PC-9 (cell line): ENCODE data around the gene PDE4B. TPM values are rescaled to one million over a fixed set of nuclear protein-coding genes. Genes with fewer than 3 reads are reported as not detected.

Experiments used
- BruUV-seq: library from RNA; stranded (reverse); fragments of 400-500 nt; replicated peaks from 2 replicates; lab custom pipeline; 2021; lab: Mats Ljungman, UMichigan
- CTCF ChIA-PET: fragments of 300-600 bp; sonication (Branson Sonifier 250); formaldehyde crosslinking; loops from one replicate; lab custom pipeline; 2022; ENCODE audit warnings: antibody characterized with exemption; lab: Charles Lee
- POLR2A ChIA-PET: fragments of 300-600 bp; sonication (Branson Sonifier 250); formaldehyde crosslinking; loops from one replicate; lab custom pipeline; 2022; ENCODE audit warnings: antibody characterized with exemption; ENCODE audit not compliant: unreplicated experiment; lab: Charles Lee
- DNase-seq, 2 experiments: peaks; one replicate each; pipeline versions ENCODE4 v3.0.0 to v3.0.0-alpha.2; 2015 to 2022; ENCODE audit warnings: mixed read lengths in 1 of 2
- H2AFZ ChIP-seq: fragments of 200-600 bp; sonication (generic); 2 replicates; pipeline ENCODE4 v1.8.1; 2017; ENCODE audit warnings: antibody characterized with exemption
- H3F3A ChIP-seq: fragments of 200-600 bp; sonication (generic); 2 replicates; pipeline ENCODE4 v1.8.1; 2017; ENCODE audit warnings: antibody characterized with exemption, mild to moderate bottlenecking, low read depth; ENCODE audit not compliant: insufficient read depth
- H3K27ac ChIP-seq: fragments of 200-600 bp; sonication (generic); 2 replicates; pipeline ENCODE4 v1.6.1; 2016; ENCODE audit warnings: mixed run types
- H3K27me3 ChIP-seq: fragments of 200-600 bp; sonication (generic); 2 replicates; pipeline ENCODE4 v1.6.1; 2016; ENCODE audit warnings: low read depth, mixed run types; ENCODE audit not compliant: insufficient read depth
- H3K36me3 ChIP-seq: fragments of 200-600 bp; sonication (generic); 2 replicates; pipeline ENCODE4 v1.6.1; 2016; ENCODE audit warnings: low read depth, mixed run types
- H3K4me1 ChIP-seq: fragments of 200-600 bp; sonication (generic); replicated peaks from 2 replicates; pipeline ENCODE4 v1.6.1; 2016; ENCODE audit warnings: mixed run types; ENCODE audit not compliant: insufficient read depth
- H3K4me2 ChIP-seq: fragments of 200-600 bp; sonication (generic); 2 replicates; pipeline ENCODE4 v1.6.1; 2017; ENCODE audit warnings: mixed run types
- H3K4me3 ChIP-seq: fragments of 200-600 bp; sonication (generic); 2 replicates; pipeline ENCODE4 v1.6.1; 2016; ENCODE audit warnings: mixed run types
- H3K79me2 ChIP-seq: fragments of 200-600 bp; sonication (generic); 2 replicates; pipeline ENCODE4 v1.6.1; 2017; ENCODE audit warnings: low read depth, mixed run types
- H3K9me2 ChIP-seq: fragments of 200-600 bp; sonication (generic); 2 replicates; pipeline ENCODE4 v1.8.1; 2017; ENCODE audit warnings: mild to moderate bottlenecking; ENCODE audit not compliant: insufficient read depth
- H3K9me3 ChIP-seq: fragments of 200-600 bp; sonication (generic); 2 replicates; pipeline ENCODE4 v1.8.1; 2016; ENCODE audit warnings: low read depth; ENCODE audit not compliant: insufficient read depth
- H4K20me1 ChIP-seq: fragments of 200-600 bp; sonication (generic); 2 replicates; pipeline ENCODE4 v1.8.1; 2017; ENCODE audit not compliant: insufficient read depth
- CTCF ChIP-seq: fragments of 200-600 bp; sonication (generic); conservative IDR thresholded peaks from 2 replicates; pipeline ENCODE4 v1.6.1; 2017; ENCODE audit warnings: mixed run types, antibody characterized with exemption, mild to moderate bottlenecking, moderate library complexity
- EZH2 ChIP-seq: fragments of 200-600 bp; sonication (generic); IDR thresholded peaks from 2 replicates; pipeline ENCODE4 v1.8.0; 2017; ENCODE audit warnings: antibody characterized with exemption, low read depth
- intact Hi-C: fragments of 100-400 bp; cut with micrococcal nuclease; formaldehyde crosslinking; loops from one replicate; pipeline ENCODE4 v1.10.0; 2022; ENCODE audit not compliant: unreplicated experiment
- total RNA-seq: library from RNA; stranded (reverse); gene quantifications from 2 replicates; pipeline ENCODE4 v1.2.3, GENCODE V29; 2021

Gene PDE4B
- total RNA-seq, 1 experiment from 2014 or later: 1.3 TPM

- no peak overlapping the region for H3K27ac ChIP-seq
- no peaks in the 10 kb centered on the region for H3F3A ChIP-seq
- H2AFZ ChIP-seq: no peak overlapping the region
- no peaks in the 10 kb centered on the region for H3K9me2 ChIP-seq
- no peaks in the 10 kb centered on the region for H3K27me3 ChIP-seq
- intact Hi-C loops: loop anchor here (5.0 to 10.0 kb wide), 2 partner anchors 261 to 734 kb away; no protein-coding TSS in a partner anchor
- H3K4me3 ChIP-seq: no peak overlapping the region
- no peak overlapping the region for H3K4me2 ChIP-seq
- H3K4me1 ChIP-seq: no peaks in the 10 kb centered on the region
- TF ChIP-seq CTCF (no peak), EZH2 (no peak)
- no peaks in the 10 kb centered on the region for H4K20me1 ChIP-seq
- no TSS peak for BruUV-seq
- ChIA-PET CTCF (no interaction called here), POLR2A (interaction anchor here (0.7 kb wide), 1 partner anchor 244 kb away, joined by 6 read pairs; no protein-coding TSS in a partner anchor)
- no peak for DNase-seq
- H3K36me3 ChIP-seq: no peaks in the 10 kb centered on the region
- no peaks in the 10 kb centered on the region for H3K79me2 ChIP-seq
- no peaks in the 10 kb centered on the region for H3K9me3 ChIP-seq
Observed at GRCh38 chr1:65948609-65949229, 156.0 kb downstream of the PDE4B start.

GRCh38 chr1:65949230-65949626, 156.5 kb downstream of the PDE4B start:
- Histone ChIP-seq H3K4me2 (no peak overlapping the region), H3K36me3 (no peaks in the 10 kb centered on the region), H3K27me3 (no peaks in the 10 kb centered on the region), H3F3A (no peaks in the 10 kb centered on the region), H3K27ac (no peak overlapping the region), H3K9me3 (no peaks in the 10 kb centered on the region), H4K20me1 (no peaks in the 10 kb centered on the region), H3K4me3 (no peak overlapping the region), H3K79me2 (no peaks in the 10 kb centered on the region), H2AFZ (no peak overlapping the region), H3K4me1 (no peaks in the 10 kb centered on the region), H3K9me2 (no peaks in the 10 kb centered on the region)
- TF ChIP-seq EZH2: no peak
- no peak for TF ChIP-seq CTCF
- no peak for DNase-seq
- no TSS peak for BruUV-seq
- intact Hi-C loops: loop anchor here (5.0 to 10.0 kb wide), 2 partner anchors 262 to 734 kb away; no protein-coding TSS in a partner anchor
- ChIA-PET POLR2A (interaction anchor here (0.7 kb wide), 1 partner anchor 244 kb away, joined by 6 read pairs; no protein-coding TSS in a partner anchor), CTCF (no interaction called here)

- POLR2A ChIA-PET: no interaction called here
- intact Hi-C loops: loop anchor here (5.0 to 10.0 kb wide), 3 partner anchors 263 to 885 kb away; no protein-coding TSS in a partner anchor
- no TSS peak for BruUV-seq
Observed at GRCh38 chr1:65949933-65950332, 157.2 kb downstream of the PDE4B start.

More at GRCh38 chr1:65949933-65950332, 157.2 kb downstream of the PDE4B start:
- DNase-seq: no peak
- Histone ChIP-seq H3K27ac (no peak overlapping the region), H3K36me3 (no peaks in the 10 kb centered on the region), H3F3A (no peaks in the 10 kb centered on the region), H3K79me2 (no peaks in the 10 kb centered on the region), H3K9me2 (no peaks in the 10 kb centered on the region), H3K4me3 (no peak overlapping the region), H2AFZ (no peak overlapping the region), H3K9me3 (no peaks in the 10 kb centered on the region), H3K4me2 (no peak overlapping the region), H3K4me1 (no peaks in the 10 kb centered on the region), H3K27me3 (no peaks in the 10 kb centered on the region), H4K20me1 (no peaks in the 10 kb centered on the region)
- TF ChIP-seq CTCF (no peak), EZH2 (no peak)
- CTCF ChIA-PET: no interaction called here
